Suprapubic skin (tissue), 4 donors: ENCODE measurements around the gene ZNF674. TPM values are rescaled to one million over a fixed set of nuclear protein-coding genes. Genes with fewer than 3 reads are reported as not detected.

Experiments used
- DNase-seq, 2 donors: peaks; one replicate each; pipeline ENCODE4 v3.0.0-alpha.2; 2019; ENCODE audit warnings: low spot score in 2 of 2
- H3K27ac ChIP-seq: fragments of 200-600 bp; sonication (generic); one replicate; pipeline ENCODE4 v1.5.1; 2019
- H3K27me3 ChIP-seq: fragments of 200-600 bp; sonication (generic); one replicate; pipeline ENCODE4 v1.5.1; 2019
- H3K36me3 ChIP-seq: fragments of 200-600 bp; sonication (generic); one replicate; pipeline ENCODE4 v1.5.1; 2019
- H3K4me1 ChIP-seq: fragments of 200-600 bp; sonication (generic); one replicate; pipeline ENCODE4 v1.5.1; 2019
- H3K4me3 ChIP-seq: fragments of 200-600 bp; sonication (generic); one replicate; pipeline ENCODE4 v1.5.1; 2019; ENCODE audit warnings: mild to moderate bottlenecking
- H3K9me3 ChIP-seq: fragments of 200-600 bp; sonication (generic); one replicate; pipeline ENCODE4 v1.5.1; 2019
- EP300 ChIP-seq: sonication (generic); formaldehyde crosslinking; IDR thresholded peaks from one replicate; pipeline ENCODE4 v1.6.1; 2017; ENCODE audit warnings: antibody characterized with exemption
- POLR2A ChIP-seq, 2 donors: fragments of 450-650 bp; IDR thresholded peaks; one replicate each; pipeline ENCODE4 v1.6.1; 2017; ENCODE audit warnings: antibody characterized with exemption in 2 of 2, mild to moderate bottlenecking in 2 of 2, moderate library complexity in 2 of 2
- POLR2AphosphoS5 ChIP-seq, 3 donors: sonication (generic); formaldehyde crosslinking; IDR thresholded peaks; one replicate each; pipeline ENCODE4 v1.6.1; 2017; ENCODE audit warnings: antibody characterized with exemption in 3 of 3
- WGBS: methylation state at CpG from one replicate; pipeline ENCODE4 v1.1.5; 2018; 5-methylcytosine and 5-hydroxymethylcytosine counted together
- total RNA-seq, 4 donors: library from RNA; depleted of rRNA; stranded (reverse); fragments of >200 nt; gene quantifications; one replicate each; pipeline ENCODE4 v1.1.0, GENCODE V29; 2016
- TF ChIP-seq, protein P1 (sequence below), 2 donors: fragments of 200-600 bp in 1 of 2; fragments of 450-650 bp in 1 of 2; sonication (generic) in 1 of 2; IDR thresholded peaks; one replicate each; pipeline ENCODE4 v1.5.1; 2016 to 2019; ENCODE audit warnings: antibody characterized with exemption in 2 of 2, mild to moderate bottlenecking in 1 of 2, moderate library complexity in 1 of 2

The ZNF674 gene
- total RNA-seq, 4 donors from 2014 or later: 1.9 to 6.2 (median 3.7) TPM

DNA sequence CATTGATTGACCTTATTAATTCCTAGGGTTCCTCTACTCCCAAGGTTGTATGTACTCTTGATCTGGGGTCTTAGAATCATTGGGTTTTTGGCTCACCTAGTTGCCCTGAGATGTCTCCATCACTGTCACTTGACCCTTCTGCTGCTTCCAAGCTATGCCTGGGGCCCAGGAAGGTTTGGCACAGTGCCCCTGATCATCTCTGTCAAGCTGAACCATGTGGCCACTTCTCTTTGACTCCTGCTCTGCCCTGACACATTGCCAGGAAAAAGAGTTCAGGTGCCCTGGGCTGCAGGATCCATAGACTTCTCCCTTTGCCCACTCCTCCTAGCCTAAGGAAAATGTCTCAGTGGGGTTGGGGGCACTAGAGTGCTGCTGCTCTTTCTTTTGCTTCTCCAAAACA is 24.4 kb upstream of the ZNF674 start:
- Histone ChIP-seq H3K4me3 (no peak overlapping the region), H3K27ac (no peak overlapping the region), H3K9me3 (no peaks in the 10 kb centered on the region), H3K36me3 (no peaks in the 10 kb centered on the region), H3K4me1 (peaks cover 5% of the 10 kb centered on the region), H3K27me3 (no peaks in the 10 kb centered on the region)
- DNase-seq: no peak
- TF ChIP-seq EP300: no peak
- TF ChIP-seq, protein P1, sequence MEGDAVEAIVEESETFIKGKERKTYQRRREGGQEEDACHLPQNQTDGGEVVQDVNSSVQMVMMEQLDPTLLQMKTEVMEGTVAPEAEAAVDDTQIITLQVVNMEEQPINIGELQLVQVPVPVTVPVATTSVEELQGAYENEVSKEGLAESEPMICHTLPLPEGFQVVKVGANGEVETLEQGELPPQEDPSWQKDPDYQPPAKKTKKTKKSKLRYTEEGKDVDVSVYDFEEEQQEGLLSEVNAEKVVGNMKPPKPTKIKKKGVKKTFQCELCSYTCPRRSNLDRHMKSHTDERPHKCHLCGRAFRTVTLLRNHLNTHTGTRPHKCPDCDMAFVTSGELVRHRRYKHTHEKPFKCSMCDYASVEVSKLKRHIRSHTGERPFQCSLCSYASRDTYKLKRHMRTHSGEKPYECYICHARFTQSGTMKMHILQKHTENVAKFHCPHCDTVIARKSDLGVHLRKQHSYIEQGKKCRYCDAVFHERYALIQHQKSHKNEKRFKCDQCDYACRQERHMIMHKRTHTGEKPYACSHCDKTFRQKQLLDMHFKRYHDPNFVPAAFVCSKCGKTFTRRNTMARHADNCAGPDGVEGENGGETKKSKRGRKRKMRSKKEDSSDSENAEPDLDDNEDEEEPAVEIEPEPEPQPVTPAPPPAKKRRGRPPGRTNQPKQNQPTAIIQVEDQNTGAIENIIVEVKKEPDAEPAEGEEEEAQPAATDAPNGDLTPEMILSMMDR (IDR thresholded peaks at IDR 0.05): no peak
- no peak for TF ChIP-seq POLR2AphosphoS5 (IDR thresholded peaks at IDR 0.05)
- no peak for TF ChIP-seq POLR2A (IDR thresholded peaks at IDR 0.05)

DNA sequence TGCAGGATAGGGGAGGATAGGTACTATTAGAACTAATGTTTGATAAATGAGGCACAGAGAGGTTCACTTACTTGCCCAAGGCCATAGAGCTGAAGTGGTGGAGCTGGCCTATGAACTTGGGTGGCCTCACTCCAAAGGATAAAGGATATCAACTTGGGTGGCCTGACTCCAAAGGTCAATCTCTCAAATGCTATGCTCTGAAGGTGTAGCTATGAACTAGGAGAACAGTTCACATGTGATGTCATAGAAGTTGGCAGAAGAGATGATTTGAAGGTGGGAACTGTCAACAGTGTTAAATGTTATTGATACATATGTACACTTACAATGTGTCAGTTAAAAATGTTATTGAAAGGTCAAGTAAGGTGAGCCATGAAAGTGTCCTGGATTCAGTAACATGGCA is 22.2 kb upstream of the ZNF674 start:
- Histone ChIP-seq H3K9me3 (no peaks in the 10 kb centered on the region), H3K27ac (no peak overlapping the region), H3K27me3 (no peaks in the 10 kb centered on the region), H3K4me1 (no peaks in the 10 kb centered on the region), H3K4me3 (no peak overlapping the region), H3K36me3 (no peaks in the 10 kb centered on the region)
- TF ChIP-seq, protein P1 (IDR thresholded peaks at IDR 0.05): no peak
- TF ChIP-seq POLR2AphosphoS5 (IDR thresholded peaks at IDR 0.05): no peak
- DNase-seq: no peak

- no peaks in the 10 kb centered on the region for H3K4me1 ChIP-seq
- H3K4me3 ChIP-seq: no peak overlapping the region
- no peaks in the 10 kb centered on the region for H3K36me3 ChIP-seq
- DNase-seq: no peak
- H3K27ac ChIP-seq: no peak overlapping the region
- H3K9me3 ChIP-seq: no peaks in the 10 kb centered on the region
- H3K27me3 ChIP-seq: no peaks in the 10 kb centered on the region
- WGBS: 70% methylated on average over 6 of the region's 6 CpGs
- TF ChIP-seq POLR2AphosphoS5 (IDR thresholded peaks at IDR 0.05) (no peak), POLR2A (IDR thresholded peaks at IDR 0.05) (no peak)
- TF ChIP-seq, protein P1 (IDR thresholded peaks at IDR 0.05): no peak
These were observed 16.8 kb upstream of the ZNF674 start for GRCh38 chrX:46561824-46562657.

GRCh38 chrX:46559062-46559461 is 13.8 kb upstream of the ZNF674 start:
- DNase-seq: no peak
- H3K27me3 ChIP-seq: no peaks in the 10 kb centered on the region
- H3K4me3 ChIP-seq: no peak overlapping the region
- TF ChIP-seq POLR2AphosphoS5 (IDR thresholded peaks at IDR 0.05): no peak
- TF ChIP-seq, protein P1 (IDR thresholded peaks at IDR 0.05): no peak
- TF ChIP-seq POLR2A (IDR thresholded peaks at IDR 0.05): no peak
- no peak for TF ChIP-seq EP300
- H3K4me1 ChIP-seq: no peaks in the 10 kb centered on the region
- WGBS: 70% methylated on average over 3 of the region's 3 CpGs
- no peak overlapping the region for H3K27ac ChIP-seq
- no peaks in the 10 kb centered on the region for H3K9me3 ChIP-seq
- no peaks in the 10 kb centered on the region for H3K36me3 ChIP-seq

GRCh38 chrX:46554942-46555341 is 9.7 kb upstream of the ZNF674 start:
- Histone ChIP-seq H3K36me3 (no peaks in the 10 kb centered on the region), H3K4me1 (no peaks in the 10 kb centered on the region), H3K27me3 (no peaks in the 10 kb centered on the region), H3K4me3 (no peak overlapping the region), H3K9me3 (no peaks in the 10 kb centered on the region), H3K27ac (no peak overlapping the region)
- WGBS: 41% methylated on average over 2 of the region's 2 CpGs
- no peak for DNase-seq
- TF ChIP-seq POLR2AphosphoS5 (IDR thresholded peaks at IDR 0.05): no peak
- TF ChIP-seq EP300: no peak
- TF ChIP-seq POLR2A (IDR thresholded peaks at IDR 0.05): no peak
- TF ChIP-seq, protein P1 (IDR thresholded peaks at IDR 0.05): no peak
